Neuronal stem cell (in vitro differentiated cells): ENCODE results near the gene CEP43.

Experiments
- DNase-seq: peaks from one replicate; pipeline ENCODE4 v3.0.0-alpha.2; 2013; ENCODE audit warnings: low spot score
- H2AFZ ChIP-seq: one replicate; pipeline ENCODE4 v1.6.1; 2013; ENCODE audit warnings: mild to moderate bottlenecking, low read length, inconsistent platforms
- H2AK5ac ChIP-seq: 2 replicates; pipeline ENCODE4 v1.6.1; 2013; ENCODE audit warnings: low read depth, mild to moderate bottlenecking, inconsistent platforms, low read length, moderate library complexity, mixed read lengths
- H2BK120ac ChIP-seq: 2 replicates; pipeline ENCODE4 v1.6.1; 2013; ENCODE audit warnings: low read depth, mild to moderate bottlenecking, inconsistent platforms, low read length, moderate library complexity, mixed read lengths
- H2BK12ac ChIP-seq: one replicate; pipeline ENCODE4 v1.6.1; 2013; ENCODE audit warnings: low read length, inconsistent platforms
- H2BK15ac ChIP-seq: 2 replicates; pipeline ENCODE4 v1.6.1; 2013; ENCODE audit warnings: mild to moderate bottlenecking, low read length, inconsistent platforms, mixed read lengths
- H2BK5ac ChIP-seq: one replicate; pipeline ENCODE4 v1.6.1; 2013; ENCODE audit warnings: inconsistent platforms, mild to moderate bottlenecking, low read length, moderate library complexity
- H3K14ac ChIP-seq: one replicate; pipeline ENCODE4 v1.6.1; 2013; ENCODE audit warnings: low read length, inconsistent platforms
- H3K18ac ChIP-seq: 2 replicates; pipeline ENCODE4 v1.6.1; 2013; ENCODE audit warnings: low read length, inconsistent platforms
- H3K23ac ChIP-seq: 2 replicates; pipeline ENCODE4 v1.6.1; 2013; ENCODE audit warnings: low read depth, mild to moderate bottlenecking, mixed read lengths, low read length, inconsistent platforms; ENCODE audit not compliant: poor library complexity
- H3K27ac ChIP-seq: replicated peaks from 3 replicates; pipeline ENCODE4 v1.5.1; 2013; ENCODE audit warnings: low read length, inconsistent platforms
- H3K27me3 ChIP-seq, 3 experiments: 2 replicates each; pipeline ENCODE4 v1.6.1; 2013; ENCODE audit warnings: low read length in 3 of 3, mild to moderate bottlenecking in 2 of 3, inconsistent platforms in 1 of 3, low read depth in 1 of 3, mixed read lengths in 1 of 3, moderate library complexity in 1 of 3; ENCODE audit not compliant: control insufficient read depth in 3 of 3, insufficient read depth in 3 of 3
- H3K36me3 ChIP-seq, 2 donors: replicated peaks in 1 of 2; 2 replicates each; pipeline ENCODE4 v1.6.1; 2013; ENCODE audit warnings: low read length in 2 of 2; ENCODE audit not compliant: control insufficient read depth in 2 of 2, insufficient read depth in 2 of 2
- H3K4ac ChIP-seq: 2 replicates; pipeline ENCODE4 v1.6.1; 2013; ENCODE audit warnings: inconsistent platforms, mild to moderate bottlenecking, low read length, moderate library complexity
- H3K4me1 ChIP-seq, 2 donors: 1 replicate in 1 of 2; 2 replicates in 1 of 2; pipeline ENCODE4 v1.6.1; 2013; ENCODE audit warnings: low read length in 2 of 2, low read depth in 1 of 2; ENCODE audit not compliant: control insufficient read depth in 2 of 2, insufficient read depth in 1 of 2
- H3K4me2 ChIP-seq: one replicate; pipeline ENCODE4 v1.6.1; 2013; ENCODE audit warnings: mild to moderate bottlenecking, low read length, inconsistent platforms; ENCODE audit not compliant: insufficient read depth, poor library complexity, severe bottlenecking
- H3K4me3 ChIP-seq, 2 donors: 2 replicates each; pipeline ENCODE4 v1.5.1; 2013; ENCODE audit warnings: low read length in 2 of 2, mild to moderate bottlenecking in 2 of 2, inconsistent platforms in 1 of 2, moderate library complexity in 1 of 2
- H3K79me1 ChIP-seq: one replicate; pipeline ENCODE4 v1.6.1; 2013; ENCODE audit warnings: low read depth, mild to moderate bottlenecking, inconsistent platforms, low read length, moderate library complexity
- H3K9ac ChIP-seq: one replicate; pipeline ENCODE4 v1.6.1; 2013; ENCODE audit warnings: mild to moderate bottlenecking, low read depth, low read length, inconsistent platforms; ENCODE audit not compliant: poor library complexity
- H3K9me3 ChIP-seq, 2 donors: replicated peaks in 1 of 2; 2 replicates each; pipeline versions ENCODE3 to v1.6.1; 2013; ENCODE audit warnings: low read length in 2 of 2, mild to moderate bottlenecking in 2 of 2, inconsistent platforms in 1 of 2, low read depth in 1 of 2, mixed read lengths in 1 of 2, moderate library complexity in 1 of 2; ENCODE audit not compliant: control insufficient read depth in 2 of 2, insufficient read depth in 1 of 2
- H4K8ac ChIP-seq: one replicate; pipeline ENCODE4 v1.6.1; 2013; ENCODE audit warnings: low read depth, mild to moderate bottlenecking, inconsistent platforms, low read length, moderate library complexity
- H4K91ac ChIP-seq: one replicate; pipeline ENCODE4 v1.6.1; 2013; ENCODE audit warnings: low read length, low read depth, mild to moderate bottlenecking, inconsistent platforms; ENCODE audit not compliant: poor library complexity
- WGBS, 2 donors: extraction: QIAGEN DNeasy Blood & Tissue Kit; methylation state at CpG; one replicate each; pipeline ENCODE4 v1.1.7; 2013; ENCODE audit warnings: missing lambda C conversion rate in 2 of 2, mixed read lengths in 1 of 2; ENCODE audit not compliant: insufficient read length in 2 of 2, insufficient replicate concordance in 1 of 2; ENCODE audit errors: extremely low coverage in 2 of 2; 5-methylcytosine and 5-hydroxymethylcytosine counted together

CEP43 gene

GRCh38 chr6:166999884-167000253, 672 bp downstream of the CEP43 start:
- Histone ChIP-seq H3K36me3 (peaks cover 15 to 69% of the 10 kb centered on the region in 2 donors), H3K9me3 (peaks cover 2 to 3% of the 10 kb centered on the region in 2 donors), H3K27ac (peak overlapping the region; percentile 75), H3K79me1 (peaks cover 16% of the 10 kb centered on the region), H2AK5ac (peak overlapping the region; percentile 79), H3K23ac (peak overlapping the region; percentile 96), H3K4me3 (peak overlapping the region; percentile 89 to 94), H3K9ac (peak overlapping the region; percentile 99), H2BK12ac (peak overlapping the region; percentile 22), H3K14ac (no peak overlapping the region), H2BK120ac (no peak overlapping the region), H4K8ac (no peak overlapping the region), H3K4me2 (peak overlapping the region; percentile 40), H2BK15ac (no peak overlapping the region), H3K18ac (peak overlapping the region; percentile 99), H3K4ac (no peak overlapping the region), H3K4me1 (peaks cover 8 to 12% of the 10 kb centered on the region in 2 donors), H2AFZ (peak overlapping the region; percentile 97), H3K27me3 (no peaks in the 10 kb centered on the region), H2BK5ac (peak overlapping the region; percentile 90), H4K91ac (no peak overlapping the region)
- DNase-seq, result no peak
- WGBS, 2 donors, result no CpG with 5 or more reads among the region's 10 CpGs

GRCh38 chr6:167000759-167001158, 1.6 kb downstream of the CEP43 start:
- DNase-seq, result no peak
- H3K4me3 ChIP-seq, result peak overlapping the region; percentile 4 to 89
- H2AFZ ChIP-seq, result no peak overlapping the region
- no peak overlapping the region for H4K8ac ChIP-seq
- H3K79me1 ChIP-seq, result peaks cover 15% of the 10 kb centered on the region
- no peak overlapping the region for H2BK12ac ChIP-seq
- no peak overlapping the region for H3K23ac ChIP-seq
- WGBS, 2 donors, result no CpG with 5 or more reads among the region's 2 CpGs
- H3K27ac ChIP-seq, result no peak overlapping the region
- H4K91ac ChIP-seq, result no peak overlapping the region
- H3K4me1 ChIP-seq, result peaks cover 8 to 12% of the 10 kb centered on the region in 2 donors
- no peaks in the 10 kb centered on the region for H3K27me3 ChIP-seq
- peaks cover 20 to 71% of the 10 kb centered on the region in 2 donors for H3K36me3 ChIP-seq
- H2BK5ac ChIP-seq, result no peak overlapping the region
- H2BK120ac ChIP-seq, result no peak overlapping the region
- no peak overlapping the region for H3K14ac ChIP-seq
- H3K9ac ChIP-seq, result no peak overlapping the region
- H2BK15ac ChIP-seq, result no peak overlapping the region
- H3K4ac ChIP-seq, result no peak overlapping the region
- no peak overlapping the region for H3K18ac ChIP-seq
- H3K4me2 ChIP-seq, result peak overlapping the region; percentile 26
- H3K9me3 ChIP-seq, result peaks cover 0 to 2% of the 10 kb centered on the region in 2 donors
- H2AK5ac ChIP-seq, result no peak overlapping the region

- H3K4me1 ChIP-seq, result peaks cover 3 to 6% of the 10 kb centered on the region in 2 donors
- no peak overlapping the region for H4K91ac ChIP-seq
- peaks cover 23 to 100% of the 10 kb centered on the region in 2 donors for H3K36me3 ChIP-seq
- H3K4me2 ChIP-seq, result no peak overlapping the region
- no peak overlapping the region for H2BK15ac ChIP-seq
- no peak overlapping the region for H2BK120ac ChIP-seq
- H3K27me3 ChIP-seq, result no peaks in the 10 kb centered on the region
- H3K23ac ChIP-seq, result no peak overlapping the region
- H3K9ac ChIP-seq, result no peak overlapping the region
- H3K27ac ChIP-seq, result no peak overlapping the region
- no peak overlapping the region for H3K14ac ChIP-seq
- H2AFZ ChIP-seq, result no peak overlapping the region
- H3K4me3 ChIP-seq, result peak overlapping the region in 1 of 2 donors; percentile 52
- H2AK5ac ChIP-seq, result no peak overlapping the region
- no peak overlapping the region for H2BK5ac ChIP-seq
- H2BK12ac ChIP-seq, result no peak overlapping the region
- WGBS, 2 donors, result no CpG with 5 or more reads among the region's 12 CpGs
- H3K4ac ChIP-seq, result no peak overlapping the region
- no peak for DNase-seq
- H3K79me1 ChIP-seq, result peaks cover 4% of the 10 kb centered on the region
- peaks cover 0 to 3% of the 10 kb centered on the region in 2 donors for H3K9me3 ChIP-seq
- H3K18ac ChIP-seq, result no peak overlapping the region
- H4K8ac ChIP-seq, result no peak overlapping the region
Observed at GRCh38 chr6:167005350-167006159, 6.4 kb downstream of the CEP43 start.

GRCh38 chr6:167007985-167008384, 8.8 kb downstream of the CEP43 start:
- H2BK5ac ChIP-seq, result no peak overlapping the region
- no peak overlapping the region for H3K4me2 ChIP-seq
- no CpG with 5 or more reads among the region's 4 CpGs for WGBS, 2 donors
- H3K4me1 ChIP-seq, result peaks cover 0 to 2% of the 10 kb centered on the region in 2 donors
- no peak overlapping the region for H2AK5ac ChIP-seq
- no peak overlapping the region for H2BK120ac ChIP-seq
- H3K27me3 ChIP-seq, result no peaks in the 10 kb centered on the region
- H3K36me3 ChIP-seq, result peaks cover 20 to 100% of the 10 kb centered on the region in 2 donors
- no peak overlapping the region for H4K8ac ChIP-seq
- H2BK15ac ChIP-seq, result no peak overlapping the region
- H3K23ac ChIP-seq, result no peak overlapping the region
- H3K4me3 ChIP-seq, result no peak overlapping the region
- no peak overlapping the region for H2BK12ac ChIP-seq
- H3K18ac ChIP-seq, result no peak overlapping the region
- DNase-seq, result no peak
- no peak overlapping the region for H2AFZ ChIP-seq
- H3K4ac ChIP-seq, result no peak overlapping the region
- H3K14ac ChIP-seq, result no peak overlapping the region
- H3K9me3 ChIP-seq, result peaks cover 0 to 3% of the 10 kb centered on the region in 2 donors
- no peak overlapping the region for H3K27ac ChIP-seq
- no peak overlapping the region for H3K9ac ChIP-seq
- no peak overlapping the region for H4K91ac ChIP-seq
- H3K79me1 ChIP-seq, result peaks cover 2% of the 10 kb centered on the region
